Lower lobe of right lung (tissue), 2 donors: Measurements from ENCODE around the gene MICAL2. TPM values are rescaled to one million over a fixed set of nuclear protein-coding genes. Genes with fewer than 3 reads are reported as not detected.

Experiments
- ATAC-seq, 2 donors: fragments of 200-7000 bp; cut with Tn5 transposase; one replicate each; pipeline ENCODE4 v1.9.1; 2020 to 2022; ENCODE audit warnings: mild to moderate bottlenecking in 2 of 2, moderate library complexity in 2 of 2
- DNase-seq: peaks from one replicate; pipeline ENCODE4 v3.0.0-alpha.2; 2020
- H3K27ac ChIP-seq: fragments of 200-600 bp; one replicate; pipeline ENCODE4 v1.8.0; 2022
- H3K27me3 ChIP-seq: fragments of 200-600 bp; one replicate; pipeline ENCODE4 v1.8.0; 2022; ENCODE audit warnings: low read depth
- H3K36me3 ChIP-seq: fragments of 200-600 bp; one replicate; pipeline ENCODE4 v1.8.0; 2022; ENCODE audit warnings: mild to moderate bottlenecking
- H3K4me1 ChIP-seq: fragments of 200-600 bp; one replicate; pipeline ENCODE4 v1.8.0; 2022
- H3K4me3 ChIP-seq: fragments of 200-600 bp; one replicate; pipeline ENCODE4 v1.8.0; 2022; ENCODE audit warnings: mild to moderate bottlenecking
- H3K9me3 ChIP-seq: fragments of 200-600 bp; one replicate; pipeline ENCODE4 v1.8.0; 2022
- intact Hi-C: fragments of 100-400 bp; cut with DNase I; formaldehyde crosslinking; loops from one replicate; pipeline ENCODE4 v1.11.0; 2022
- total RNA-seq: library from RNA; stranded (reverse); fragmentation: NEBNext Ultra II Directional; extraction: Animal tissue kit (Norgen Biotek cat#: 25700); gene quantifications from one replicate; pipeline ENCODE4 v1.2.1, GENCODE V29; 2021
- TF ChIP-seq, protein P1 (sequence below): fragments of 200-600 bp; IDR thresholded peaks from one replicate; pipeline ENCODE4 v1.8.0; 2022; ENCODE audit warnings: antibody characterized with exemption, mild to moderate bottlenecking
- donor health status: DM: no; HTN: yes; CAD: no; lungs with severe emphysema.

MICAL2 gene
- total RNA-seq, 1 donor from 2014 or later, result 127 TPM

DNA sequence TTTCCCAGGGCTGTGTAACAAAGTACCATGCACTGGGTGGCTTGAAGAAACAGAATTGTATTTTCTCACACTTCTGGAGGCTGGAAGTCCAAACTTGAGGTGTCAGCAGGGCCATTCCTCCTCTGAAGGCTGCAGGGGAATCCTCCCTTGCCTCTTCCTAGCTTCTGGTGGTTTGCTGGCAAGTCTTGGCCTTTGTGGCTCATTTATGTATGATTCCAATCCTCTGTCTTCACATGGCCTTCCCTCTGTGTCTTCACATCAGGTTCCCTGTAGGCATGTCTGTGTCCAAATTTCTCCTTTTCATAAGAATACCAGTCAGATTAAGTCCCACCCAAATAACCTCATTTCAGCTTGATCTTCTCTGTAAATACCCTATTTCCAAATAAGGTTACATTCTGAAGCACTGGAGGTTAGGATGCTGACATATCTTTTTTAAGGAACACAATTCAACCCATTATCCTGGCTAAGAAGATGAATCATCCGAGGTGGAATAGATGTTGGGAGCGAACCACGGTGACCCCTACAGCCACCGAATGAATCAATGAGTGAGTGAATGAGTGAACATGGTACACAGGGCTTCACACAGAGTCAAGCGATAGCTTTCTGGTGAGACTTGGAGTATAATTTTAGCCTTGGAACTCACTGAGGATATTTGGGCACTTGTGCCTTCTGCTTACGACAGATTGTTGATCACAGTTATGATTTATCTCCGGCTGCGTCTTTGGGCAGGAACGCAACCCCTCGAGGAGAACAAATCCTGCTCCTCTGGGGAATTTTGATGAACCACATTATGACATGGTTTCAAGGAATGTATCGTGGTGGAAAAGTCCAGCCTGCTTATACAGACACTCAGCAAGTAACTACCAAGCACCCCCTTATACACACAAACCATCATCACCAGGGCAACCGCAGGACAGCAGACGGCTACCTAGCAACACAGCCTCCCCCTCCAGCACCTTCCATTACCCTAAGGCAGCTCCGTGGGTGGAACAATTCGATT lies 34.3 kb upstream of the MICAL2 start:
- H3K27ac ChIP-seq, result peak overlapping the region; percentile 70
- H3K4me3 ChIP-seq, result no peak overlapping the region
- DNase-seq (no peak), ATAC-seq (peak; percentile 88 to 92)
- intact Hi-C loops, result no loop called here
- no peaks in the 10 kb centered on the region for H3K9me3 ChIP-seq
- TF ChIP-seq, protein P1, sequence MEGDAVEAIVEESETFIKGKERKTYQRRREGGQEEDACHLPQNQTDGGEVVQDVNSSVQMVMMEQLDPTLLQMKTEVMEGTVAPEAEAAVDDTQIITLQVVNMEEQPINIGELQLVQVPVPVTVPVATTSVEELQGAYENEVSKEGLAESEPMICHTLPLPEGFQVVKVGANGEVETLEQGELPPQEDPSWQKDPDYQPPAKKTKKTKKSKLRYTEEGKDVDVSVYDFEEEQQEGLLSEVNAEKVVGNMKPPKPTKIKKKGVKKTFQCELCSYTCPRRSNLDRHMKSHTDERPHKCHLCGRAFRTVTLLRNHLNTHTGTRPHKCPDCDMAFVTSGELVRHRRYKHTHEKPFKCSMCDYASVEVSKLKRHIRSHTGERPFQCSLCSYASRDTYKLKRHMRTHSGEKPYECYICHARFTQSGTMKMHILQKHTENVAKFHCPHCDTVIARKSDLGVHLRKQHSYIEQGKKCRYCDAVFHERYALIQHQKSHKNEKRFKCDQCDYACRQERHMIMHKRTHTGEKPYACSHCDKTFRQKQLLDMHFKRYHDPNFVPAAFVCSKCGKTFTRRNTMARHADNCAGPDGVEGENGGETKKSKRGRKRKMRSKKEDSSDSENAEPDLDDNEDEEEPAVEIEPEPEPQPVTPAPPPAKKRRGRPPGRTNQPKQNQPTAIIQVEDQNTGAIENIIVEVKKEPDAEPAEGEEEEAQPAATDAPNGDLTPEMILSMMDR, result no peak
- H3K27me3 ChIP-seq, result no peaks in the 10 kb centered on the region
- no peaks in the 10 kb centered on the region for H3K36me3 ChIP-seq
- peaks cover 14% of the 10 kb centered on the region for H3K4me1 ChIP-seq

DNA sequence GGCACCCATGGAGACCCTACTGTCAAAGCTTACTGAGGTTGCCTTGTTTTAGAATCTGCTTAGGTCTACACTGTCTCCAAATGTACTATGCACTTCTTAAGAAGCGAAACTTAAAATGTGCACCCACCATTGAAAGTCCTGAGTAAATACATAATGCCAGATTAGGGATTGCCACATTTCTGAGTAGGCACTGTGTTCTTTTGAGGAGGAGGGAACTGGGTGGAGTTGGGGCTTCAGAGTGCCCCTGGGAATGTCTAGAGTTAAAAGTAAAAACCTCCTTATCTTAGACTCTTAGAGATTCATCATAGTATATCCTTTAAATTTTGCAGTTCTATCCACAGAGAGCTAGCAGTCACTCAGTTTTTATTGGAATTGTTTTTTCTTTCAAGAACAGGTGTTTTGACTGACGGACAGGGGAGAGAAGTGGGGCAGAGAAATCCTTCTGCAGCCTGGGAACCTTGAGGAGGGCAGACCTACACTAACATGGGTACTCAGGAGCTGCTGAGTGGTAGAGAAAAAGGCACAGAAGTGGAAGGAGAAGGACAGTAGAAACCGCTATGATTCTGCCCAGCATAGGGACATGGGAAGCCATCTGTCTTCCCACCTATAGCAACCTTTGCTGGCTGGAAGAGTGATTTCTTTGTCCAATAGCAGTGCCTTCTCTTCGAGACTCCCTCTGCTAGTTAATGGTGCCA lies 33.4 kb upstream of the MICAL2 start:
- TF ChIP-seq, protein P1, result no peak
- Histone ChIP-seq H3K27ac (peak overlapping the region; percentile 70), H3K4me1 (peaks cover 14% of the 10 kb centered on the region), H3K27me3 (no peaks in the 10 kb centered on the region), H3K4me3 (no peak overlapping the region), H3K9me3 (no peaks in the 10 kb centered on the region), H3K36me3 (no peaks in the 10 kb centered on the region)
- intact Hi-C loops, result no loop called here
- peak; percentile 84 to 87 for ATAC-seq
- DNase-seq, result no peak

DNA sequence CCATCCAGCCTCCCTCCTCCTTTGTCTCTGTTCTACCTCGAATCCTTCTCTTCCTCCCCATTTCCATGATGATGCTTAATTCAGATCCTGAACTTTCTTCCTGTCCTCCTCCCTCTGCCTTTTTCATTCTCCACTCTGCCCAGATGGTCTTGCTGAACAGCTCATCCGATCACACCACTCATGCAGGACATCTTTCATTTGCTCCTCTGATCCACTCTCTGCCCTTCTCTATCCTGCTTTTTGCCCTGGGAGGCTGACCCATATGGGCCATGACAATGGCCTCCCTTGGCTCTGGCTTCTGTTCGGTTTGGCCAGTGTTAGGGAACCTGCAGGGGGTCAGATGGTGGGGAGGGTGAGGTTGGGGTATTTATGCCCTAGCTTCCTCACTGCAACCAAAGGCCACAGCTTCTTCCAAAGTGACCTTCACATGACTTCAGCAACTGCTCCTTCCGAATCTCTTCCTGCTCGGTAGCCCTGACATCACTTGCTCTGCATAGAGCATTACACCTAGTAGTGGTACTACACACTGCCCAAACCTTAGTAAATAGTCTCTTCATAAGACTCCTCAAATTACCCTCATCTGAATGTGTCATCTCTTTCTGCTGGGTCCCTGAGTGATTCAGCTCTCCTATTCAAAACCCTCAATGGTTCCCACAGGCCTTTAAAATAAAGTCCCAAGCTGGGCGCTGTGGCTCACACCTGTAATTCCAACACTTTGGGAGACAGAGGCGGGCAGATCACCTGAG lies 32.7 kb upstream of the MICAL2 start:
- Histone ChIP-seq H3K36me3 (no peaks in the 10 kb centered on the region), H3K4me3 (no peak overlapping the region), H3K27me3 (no peaks in the 10 kb centered on the region), H3K9me3 (no peaks in the 10 kb centered on the region), H3K4me1 (peaks cover 14% of the 10 kb centered on the region), H3K27ac (peak overlapping the region; percentile 70)
- intact Hi-C loops, result no loop called here
- ATAC-seq (no peak), DNase-seq (no peak)
- TF ChIP-seq, protein P1, result no peak

DNA sequence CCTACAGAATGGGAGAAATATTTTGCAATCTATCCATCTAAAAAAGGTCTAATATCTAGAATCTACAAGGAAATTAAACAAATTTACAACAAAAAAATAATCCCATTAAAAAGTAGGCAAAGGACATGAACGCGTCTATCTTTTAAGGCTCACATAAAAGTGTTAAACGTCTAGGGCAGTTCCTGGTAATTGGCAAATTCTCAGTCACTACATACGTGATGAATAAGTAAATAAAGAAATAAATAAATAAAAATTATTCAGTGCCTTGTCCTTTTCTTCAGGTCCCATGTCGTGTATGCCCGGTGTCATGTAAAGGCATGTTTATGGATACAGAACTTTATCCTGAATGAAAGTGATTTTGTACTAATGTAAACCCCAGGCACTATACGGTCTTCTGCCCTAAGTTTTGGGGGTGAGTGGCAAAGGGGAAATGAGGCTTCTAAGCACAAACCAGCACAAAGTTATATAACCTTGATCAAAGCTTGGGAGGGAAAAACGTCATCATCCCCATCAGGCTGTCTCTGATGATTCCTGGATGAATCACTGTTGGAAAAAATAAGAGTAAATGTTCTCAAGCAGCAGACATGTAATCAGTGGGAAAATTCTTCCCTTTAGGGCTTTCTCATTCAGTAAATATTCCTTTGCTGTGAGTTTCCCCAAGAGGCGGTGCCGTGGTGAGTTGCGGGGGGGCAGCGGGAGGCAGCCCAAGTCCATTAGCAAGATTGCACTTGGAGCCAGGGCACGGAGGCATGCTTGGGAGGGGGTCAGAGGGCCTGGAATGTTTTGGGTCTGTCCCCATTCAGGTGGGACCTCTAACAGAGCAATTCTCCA lies 30.4 kb upstream of the MICAL2 start:
- Histone ChIP-seq H3K27ac (peak overlapping the region; percentile 39), H3K27me3 (no peaks in the 10 kb centered on the region), H3K4me3 (no peak overlapping the region), H3K36me3 (no peaks in the 10 kb centered on the region), H3K9me3 (no peaks in the 10 kb centered on the region), H3K4me1 (peaks cover 14% of the 10 kb centered on the region)
- ATAC-seq (peak; percentile 56 to 65), DNase-seq (no peak)
- intact Hi-C loops, result no loop called here
- TF ChIP-seq, protein P1, result no peak
